Astrocyte of the cerebellum (primary cell): Measurements from ENCODE around the gene ADTRP.

ENCODE experiments used
- DNase-seq: peaks from one replicate; pipeline ENCODE4 v3.0.0-alpha.2; 2011; ENCODE audit warnings: low read depth
- H3K4me3 ChIP-seq: 2 replicates; pipeline ENCODE4 v1.5.1; 2011; ENCODE audit warnings: mild to moderate bottlenecking, low read depth, low read length, moderate library complexity
- CTCF ChIP-seq: IDR thresholded peaks from 2 replicates; pipeline ENCODE4 v1.5.1; 2012; ENCODE audit warnings: low read length, low read depth, moderate library complexity, mild to moderate bottlenecking; ENCODE audit errors: missing control alignments
- in situ Hi-C: cut with HindIII; loops from 2 replicates; pipeline ENCODE4 v1.10.0; 2017; ENCODE audit warnings: low sequenced_read_pairs

The ADTRP gene

GRCh38 chr6:11778648-11779328, at the start of gene ADTRP:
TSS of gene ADTRP (minus strand) at chr6:11778803. CDS start at chr6:11778759, 44 bp downstream.
- no peak within 1 kb of the TSS for H3K4me3 ChIP-seq
- no peak for TF ChIP-seq CTCF
- DNase-seq, result no peak
- in situ Hi-C loops, result no loop called here

- no peak for TF ChIP-seq CTCF
- no peak for DNase-seq
- H3K4me3 ChIP-seq, result no peak overlapping the region
- in situ Hi-C loops, result no loop called here
These were observed 48.2 kb upstream of the ADTRP start for GRCh38 chr6:11826779-11827178.

GRCh38 chr6:11824986-11825385, 46.4 kb upstream of the ADTRP start:
- no peak overlapping the region for H3K4me3 ChIP-seq
- no peak for TF ChIP-seq CTCF
- in situ Hi-C loops, result no loop called here
- DNase-seq, result no peak

GRCh38 chr6:11822346-11822745, 43.7 kb upstream of the ADTRP start:
- no peak for DNase-seq
- TF ChIP-seq CTCF, result no peak
- in situ Hi-C loops, result no loop called here
- H3K4me3 ChIP-seq, result no peak overlapping the region

- no peak for DNase-seq
- in situ Hi-C loops, result no loop called here
- H3K4me3 ChIP-seq, result no peak overlapping the region
- no peak for TF ChIP-seq CTCF
These were observed 43.2 kb upstream of the ADTRP start for GRCh38 chr6:11821781-11822180.

GRCh38 chr6:11820821-11821220, 42.2 kb upstream of the ADTRP start:
- TF ChIP-seq CTCF, result no peak
- DNase-seq, result no peak
- in situ Hi-C loops, result no loop called here

More at GRCh38 chr6:11820821-11821220, 42.2 kb upstream of the ADTRP start:
- no peak overlapping the region for H3K4me3 ChIP-seq
